ENCODE results near the gene ATP6V0A1.

DNA sequence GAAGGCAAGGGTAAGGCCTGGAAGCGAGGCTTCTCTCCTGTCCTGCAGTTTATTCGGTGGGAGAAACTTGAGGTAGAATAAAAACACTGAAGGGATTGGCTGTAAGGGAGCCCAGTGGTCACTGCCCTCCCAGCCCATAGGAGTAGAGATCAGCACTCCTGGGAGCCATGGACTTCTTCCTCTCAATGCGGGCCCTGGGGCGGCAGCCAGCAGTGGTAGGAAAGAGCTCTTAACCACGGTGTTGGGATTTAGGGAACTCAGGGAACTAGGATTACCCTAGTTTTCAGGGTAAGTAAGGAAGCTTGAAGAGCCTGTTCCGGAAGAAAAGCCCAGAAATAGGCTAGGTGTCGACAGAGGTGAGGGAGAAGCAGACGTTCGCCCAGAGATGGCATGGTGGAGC, 53.6 kb downstream of the ATP6V0A1 start:
- TF ChIP-seq, protein P1, sequence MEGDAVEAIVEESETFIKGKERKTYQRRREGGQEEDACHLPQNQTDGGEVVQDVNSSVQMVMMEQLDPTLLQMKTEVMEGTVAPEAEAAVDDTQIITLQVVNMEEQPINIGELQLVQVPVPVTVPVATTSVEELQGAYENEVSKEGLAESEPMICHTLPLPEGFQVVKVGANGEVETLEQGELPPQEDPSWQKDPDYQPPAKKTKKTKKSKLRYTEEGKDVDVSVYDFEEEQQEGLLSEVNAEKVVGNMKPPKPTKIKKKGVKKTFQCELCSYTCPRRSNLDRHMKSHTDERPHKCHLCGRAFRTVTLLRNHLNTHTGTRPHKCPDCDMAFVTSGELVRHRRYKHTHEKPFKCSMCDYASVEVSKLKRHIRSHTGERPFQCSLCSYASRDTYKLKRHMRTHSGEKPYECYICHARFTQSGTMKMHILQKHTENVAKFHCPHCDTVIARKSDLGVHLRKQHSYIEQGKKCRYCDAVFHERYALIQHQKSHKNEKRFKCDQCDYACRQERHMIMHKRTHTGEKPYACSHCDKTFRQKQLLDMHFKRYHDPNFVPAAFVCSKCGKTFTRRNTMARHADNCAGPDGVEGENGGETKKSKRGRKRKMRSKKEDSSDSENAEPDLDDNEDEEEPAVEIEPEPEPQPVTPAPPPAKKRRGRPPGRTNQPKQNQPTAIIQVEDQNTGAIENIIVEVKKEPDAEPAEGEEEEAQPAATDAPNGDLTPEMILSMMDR (conservative IDR thresholded peaks at IDR 0.05; ENCODE audit: low read depth, low read length) = no peak
- TF ChIP-seq EZH2 (IDR thresholded peaks at IDR 0.05; ENCODE audit: borderline replicate concordance, low read depth, low read length, poor library complexity, severe bottlenecking) = no peak
